Measurements from ENCODE around the gene KRT222.

The KRT222 gene

GRCh38 chr17:40614431-40615067 lies 50.4 kb downstream of the KRT222 start:
- no peak for DNase-seq

GRCh38 chr17:40613467-40614154 lies 51.4 kb downstream of the KRT222 start:
- DNase-seq, result no peak

GRCh38 chr17:40612599-40613244 lies 52.3 kb downstream of the KRT222 start:
- no peak for DNase-seq

DNA sequence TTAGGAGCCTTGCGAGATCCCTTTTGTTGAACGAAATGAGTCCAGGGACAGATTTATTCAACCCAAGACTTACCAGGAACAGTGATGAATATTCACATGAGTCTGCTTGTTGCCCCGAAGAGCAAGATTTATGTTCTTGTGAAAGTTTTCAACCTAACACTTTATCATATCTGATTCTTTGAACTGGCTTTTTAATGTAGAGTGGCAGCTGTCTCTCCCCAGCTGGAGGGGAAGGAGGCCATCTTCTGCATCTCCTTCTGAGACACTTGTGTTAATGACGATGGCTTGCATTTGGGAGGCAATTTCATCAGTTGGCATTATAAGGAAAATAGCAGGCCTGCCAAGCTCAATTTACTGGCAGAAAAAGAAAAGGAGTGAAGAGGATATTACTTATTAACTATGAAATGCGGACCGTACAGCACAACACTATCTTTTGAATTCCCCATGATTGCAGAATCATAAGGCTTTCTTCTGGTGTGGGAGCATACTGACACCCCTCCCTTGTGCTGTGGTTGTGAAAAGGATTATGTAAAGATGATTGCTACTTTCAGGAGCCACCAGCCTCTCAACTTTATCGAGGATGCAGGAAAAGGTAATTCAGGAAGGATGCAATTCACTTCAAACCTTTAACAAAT lies 53.0 kb downstream of the KRT222 start:
- DNase-seq, result no peak

- DNase-seq, result no peak
Observed at GRCh38 chr17:40610359-40610758, 54.6 kb downstream of the KRT222 start.

DNA sequence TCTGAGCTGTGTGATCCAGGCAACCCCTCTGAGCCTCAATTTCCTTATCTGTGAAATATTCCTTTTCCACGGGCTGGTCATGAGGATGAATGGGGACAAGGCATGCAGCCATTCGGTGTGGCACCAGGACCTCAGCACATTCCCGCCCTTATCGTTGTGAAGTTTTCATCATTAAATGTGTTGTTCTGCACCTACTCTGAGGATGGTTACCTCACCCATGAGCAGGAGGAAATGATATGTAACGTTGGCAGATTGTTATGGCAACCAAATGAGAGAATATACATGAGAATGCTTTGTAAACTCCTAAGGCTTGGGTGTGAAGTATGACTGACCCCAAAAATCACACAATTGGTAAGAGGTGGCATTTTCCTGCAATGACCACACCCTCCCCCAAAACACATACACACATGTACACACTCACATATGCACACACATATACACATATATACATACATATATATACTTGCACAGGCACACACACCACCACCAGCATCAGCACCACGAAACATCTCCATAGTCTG lies 56.9 kb downstream of the KRT222 start:
- DNase-seq, result no peak

- no peak for DNase-seq
Observed at GRCh38 chr17:40607641-40608040, 57.3 kb downstream of the KRT222 start.

- no peak for DNase-seq
Observed at GRCh38 chr17:40606548-40607353, 58.2 kb downstream of the KRT222 start.

DNA sequence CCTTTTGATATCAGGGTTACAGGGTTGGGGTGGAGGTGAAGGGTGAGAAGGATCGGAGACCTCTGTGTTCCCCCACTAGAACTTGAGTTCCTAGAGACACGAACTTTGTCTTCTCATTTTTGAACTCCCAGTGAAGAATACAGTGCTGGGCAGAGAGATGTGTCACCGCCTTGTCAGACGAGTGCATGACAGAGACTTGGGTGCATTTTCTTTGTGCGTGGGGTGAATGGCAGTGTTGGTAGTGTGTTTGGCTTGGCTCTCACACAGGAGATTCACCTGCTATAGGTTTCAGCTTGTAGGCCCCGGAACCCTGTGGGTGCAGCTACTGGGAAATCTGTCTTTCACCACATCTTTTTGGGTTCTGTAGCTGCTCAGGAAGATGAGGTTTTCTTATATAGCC lies 59.7 kb downstream of the KRT222 start:
- DNase-seq, result no peak

Measured in COR-L47 (cell line).